IPS DF 4.7 (cell line): ENCODE results near the gene DTHD1.

ENCODE experiments used
- DNase-seq: peaks from one replicate; pipeline ENCODE4 v3.0.0-alpha.2; 2013; ENCODE audit warnings: low spot score; ENCODE audit errors: extremely low read depth

The DTHD1 gene

DNA sequence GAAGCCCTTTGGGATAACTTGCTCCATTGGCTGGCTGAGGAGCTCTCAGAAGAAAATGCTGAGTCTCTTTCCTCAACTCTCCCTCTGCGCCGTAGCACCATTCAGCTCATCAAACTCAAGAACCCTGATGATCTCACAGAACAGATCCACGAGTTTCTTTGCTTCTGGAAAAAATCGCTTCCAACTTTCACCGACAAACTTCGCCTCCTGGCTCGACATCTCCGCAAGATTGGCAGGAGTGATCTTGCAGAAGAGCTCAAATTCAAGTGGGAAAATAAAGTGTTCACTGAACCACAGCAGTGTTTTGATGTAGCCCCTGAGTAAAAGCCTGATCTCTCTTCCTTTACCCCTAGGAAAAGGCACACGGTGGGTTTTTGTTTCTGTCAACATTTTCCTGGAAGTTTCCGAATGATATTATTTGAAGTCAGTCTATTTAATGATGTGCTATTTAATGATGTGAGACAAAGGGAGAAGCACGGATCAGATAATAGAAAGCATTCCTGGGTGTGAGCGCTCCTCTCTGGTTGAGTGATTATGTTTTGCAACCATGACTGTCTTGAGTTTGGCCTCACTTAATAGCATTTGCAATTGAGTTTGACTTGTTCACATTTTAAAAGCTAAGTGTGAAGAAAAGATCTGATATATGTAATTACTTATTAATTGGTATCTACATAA is 62.2 kb downstream of the DTHD1 start:
- DNase-seq, result no peak

- DNase-seq, result no peak
Measured at GRCh38 chr4:36348403-36348938, 67.1 kb downstream of the DTHD1 start.

DNA sequence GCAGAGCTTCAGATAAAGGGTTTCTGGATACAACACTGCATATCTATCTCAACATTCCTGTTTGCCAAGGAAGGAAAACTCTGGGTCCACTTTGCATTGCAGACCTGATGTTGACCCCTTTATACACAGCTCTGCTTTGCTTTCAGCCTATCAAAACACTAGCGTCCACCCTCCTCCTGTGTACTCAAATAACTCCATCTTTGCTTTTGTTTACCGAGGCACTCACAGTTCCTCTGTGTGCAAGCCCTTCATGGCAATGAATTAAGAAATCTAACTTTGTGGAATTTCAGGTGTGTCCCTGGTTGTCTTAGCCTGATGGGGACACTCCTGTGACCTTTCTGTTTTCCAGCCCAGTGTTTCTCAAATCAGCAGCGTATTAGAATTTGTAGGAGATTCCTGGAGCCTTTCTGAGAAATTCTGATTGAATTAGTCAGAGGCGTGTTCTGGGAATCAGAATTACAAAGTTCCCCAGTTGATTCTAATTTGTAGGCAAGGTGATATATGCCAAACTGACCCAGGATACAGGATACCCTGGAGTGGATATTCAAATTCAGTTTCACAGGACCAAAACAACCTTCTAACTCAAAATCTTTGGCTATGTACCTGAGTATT is 68.6 kb downstream of the DTHD1 start:
- DNase-seq, result no peak

DNA sequence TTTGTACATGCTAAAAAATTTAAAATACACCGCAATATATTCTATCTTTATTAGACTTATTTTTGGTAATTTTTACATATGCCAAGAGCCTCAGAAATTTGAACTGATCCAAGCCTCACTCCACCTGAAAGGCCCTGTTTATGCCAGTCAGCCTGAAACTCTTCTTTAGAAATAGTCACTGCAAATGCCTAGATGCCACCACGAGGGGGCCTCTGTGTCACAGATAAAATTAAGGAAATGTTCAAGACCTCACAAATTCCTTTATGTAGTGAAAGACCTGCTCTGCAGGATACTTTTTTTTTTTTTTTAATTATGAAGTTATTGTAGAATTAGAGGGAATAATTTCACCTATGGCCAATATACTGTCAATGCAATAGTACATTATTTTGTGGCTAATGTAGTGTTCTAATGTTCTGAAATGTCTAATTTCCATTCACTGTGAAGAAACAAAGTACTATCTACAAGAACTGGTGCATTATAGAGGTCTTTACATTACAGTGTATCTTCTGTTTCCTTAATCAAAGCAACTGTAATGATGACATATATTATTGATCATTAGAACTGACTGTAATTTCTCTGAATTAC is 69.8 kb downstream of the DTHD1 start:
- DNase-seq, result no peak

DNA sequence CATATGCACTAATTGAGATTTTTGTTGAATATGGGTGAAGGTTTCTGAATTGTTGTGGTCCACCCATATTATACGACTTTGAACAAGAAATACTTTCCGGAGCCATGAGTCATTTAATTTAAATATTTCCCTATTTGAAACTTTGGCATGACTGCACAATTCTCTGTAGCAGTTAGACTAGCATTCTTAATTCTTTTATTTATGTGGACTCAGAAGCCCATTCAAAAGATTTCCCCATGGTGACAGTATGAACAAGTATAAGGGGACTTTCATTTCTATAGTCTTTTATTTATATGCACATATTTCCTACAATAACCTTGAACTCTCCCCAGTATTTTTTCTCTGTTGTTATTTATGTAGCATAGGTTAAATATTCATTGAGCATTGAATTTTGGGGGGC is 72.6 kb downstream of the DTHD1 start:
- DNase-seq, result no peak

GRCh38 chr4:36358173-36358572 is 76.8 kb downstream of the DTHD1 start:
- DNase-seq, result no peak

- DNase-seq, result no peak
Measured at GRCh38 chr4:36360755-36361154, 79.3 kb downstream of the DTHD1 start.

GRCh38 chr4:36363024-36363423 is 81.6 kb downstream of the DTHD1 start:
- DNase-seq, result no peak

DNA sequence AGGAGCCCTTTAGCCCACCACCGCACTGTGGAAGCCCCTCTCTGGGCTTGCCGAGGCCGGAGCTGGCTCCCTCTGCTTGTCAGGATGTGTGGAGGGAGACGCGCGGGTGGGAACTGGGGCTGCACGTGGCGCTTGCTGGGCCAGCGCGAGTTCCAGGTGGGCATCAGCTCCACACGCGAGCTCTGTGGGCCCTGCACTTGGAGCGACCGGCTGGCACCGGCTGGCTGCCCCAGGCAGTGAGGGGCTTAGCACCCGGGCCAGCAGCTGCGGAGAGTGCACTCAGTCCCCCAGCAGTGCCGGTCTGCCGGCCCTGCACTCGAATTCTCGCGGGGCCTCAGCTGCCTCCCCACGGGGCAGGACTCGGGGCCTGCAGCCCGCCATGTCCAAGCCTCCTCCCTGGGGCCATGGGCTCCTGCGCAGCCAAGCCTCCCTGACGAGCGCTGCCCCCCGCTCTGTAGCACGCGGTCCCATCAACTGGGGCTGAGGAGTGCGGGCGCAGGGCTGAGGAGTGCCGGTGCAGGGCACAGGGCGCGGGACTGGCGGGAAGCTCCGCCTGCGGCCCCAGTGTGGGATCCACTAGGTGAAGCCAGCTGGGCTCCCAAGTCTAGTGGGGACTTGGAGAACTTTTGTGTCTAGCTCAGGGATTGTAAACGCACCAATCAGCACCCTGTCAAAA is 93.6 kb downstream of the DTHD1 start:
- DNase-seq, result no peak

- DNase-seq, result no peak
Measured at GRCh38 chr4:36385951-36386571, 104.6 kb downstream of the DTHD1 start.

- no peak for DNase-seq
Measured at GRCh38 chr4:36386691-36387090, 105.3 kb downstream of the DTHD1 start.

- DNase-seq, result no peak
Measured at GRCh38 chr4:36388710-36389109, 107.3 kb downstream of the DTHD1 start.

DNA sequence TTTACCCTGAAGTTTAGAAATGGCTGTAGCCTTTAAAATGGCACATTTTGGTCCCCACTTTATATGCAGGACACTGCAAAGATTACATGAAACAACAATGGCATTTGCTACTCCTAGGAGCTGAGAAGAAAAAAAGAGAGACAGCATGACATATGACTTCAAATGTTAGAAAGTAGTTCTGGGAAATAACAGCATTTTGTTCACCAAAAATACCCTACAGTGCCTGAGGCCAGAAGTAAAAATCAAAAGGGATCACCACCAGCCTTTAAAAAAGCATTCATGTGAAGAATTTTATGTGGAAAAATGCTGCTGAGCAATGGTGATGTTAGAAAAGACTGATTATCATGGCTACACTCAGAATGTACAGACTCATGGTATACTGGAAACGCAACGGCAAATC is 110.0 kb downstream of the DTHD1 start:
- DNase-seq, result no peak

- no peak for DNase-seq
Measured at GRCh38 chr4:36392024-36392423, 110.6 kb downstream of the DTHD1 start.

DNA sequence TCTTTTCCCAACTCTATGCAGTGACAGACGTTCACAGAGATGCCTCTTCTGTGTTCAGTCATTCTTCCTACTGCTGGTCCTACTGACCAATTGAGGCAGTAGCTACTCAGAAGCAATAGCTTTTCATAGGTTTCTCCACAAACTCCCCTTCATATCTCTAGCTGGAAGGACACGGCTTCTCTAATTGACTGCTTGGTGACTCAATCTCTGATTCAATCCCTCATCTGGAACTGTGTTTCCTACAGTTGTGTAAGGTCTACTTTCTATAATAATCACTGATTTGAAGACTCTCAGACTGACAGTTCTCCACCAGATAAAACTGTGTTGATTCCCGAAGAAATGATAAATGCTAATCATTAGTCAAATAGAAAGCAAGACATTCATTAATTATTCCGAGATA is 111.5 kb downstream of the DTHD1 start:
- no peak for DNase-seq
